Transverse colon (tissue), 4 donors: Measurements from ENCODE around the gene EEFSEC.

Experiments used
- CTCF ChIP-seq, 5 experiments: fragments of 200-600 bp in 3 of 5; fragments of 450-650 bp in 2 of 5; sonication (generic) in 3 of 5; IDR thresholded peaks; 1 replicate in 2 of 5; 2 replicates in 3 of 5; pipeline ENCODE4 v1.5.1; 2016 to 2017; ENCODE audit warnings: antibody characterized with exemption in 5 of 5, inconsistent platforms in 3 of 5, mild to moderate bottlenecking in 2 of 5, moderate library complexity in 1 of 5
- EP300 ChIP-seq: sonication (generic); formaldehyde crosslinking; IDR thresholded peaks from one replicate; pipeline ENCODE4 v1.6.1; 2017; ENCODE audit warnings: antibody characterized with exemption, low read depth
- POLR2A ChIP-seq: fragments of 450-650 bp; IDR thresholded peaks from one replicate; pipeline ENCODE4 v1.6.1; 2016; ENCODE audit warnings: antibody characterized with exemption, mild to moderate bottlenecking, moderate library complexity
- POLR2AphosphoS5 ChIP-seq, 3 donors: sonication (generic); formaldehyde crosslinking; IDR thresholded peaks; one replicate each; pipeline ENCODE4 v1.6.1; 2016; ENCODE audit warnings: antibody characterized with exemption in 3 of 3

- TF ChIP-seq POLR2A, result no peak
- TF ChIP-seq CTCF (IDR thresholded peaks at IDR 0.05), result no peak
- TF ChIP-seq POLR2AphosphoS5 (IDR thresholded peaks at IDR 0.05), result no peak
- no peak for TF ChIP-seq EP300
Observed at GRCh38 chr3:128144512-128145187, 8.6 kb upstream of the EEFSEC start.
